GM13976 (cell line): ENCODE data around the gene PRKCH.

ENCODE experiments used
- DNase-seq: peaks from one replicate; pipeline ENCODE4 v3.0.0; 2012; ENCODE audit warnings: low spot score
- CTCF ChIP-seq: IDR thresholded peaks from 2 replicates; pipeline ENCODE4 v1.5.1; 2012; ENCODE audit warnings: borderline replicate concordance, mild to moderate bottlenecking; ENCODE audit not compliant: insufficient read depth; ENCODE audit errors: extremely low read depth, missing control alignments, control extremely low read depth
- in situ Hi-C: fragments of 300-500 bp; cut with MboI; formaldehyde crosslinking; loops from one replicate; pipeline ENCODE4 v1.12.0; 2022; ENCODE audit warnings: low sequenced_read_pairs, mixed read lengths, inconsistent platforms; ENCODE audit not compliant: unreplicated experiment

The PRKCH gene

GRCh38 chr14:61589691-61590581 lies 268.6 kb downstream of the PRKCH start:
- no peak for DNase-seq
- TF ChIP-seq CTCF = no peak
- in situ Hi-C loops = no loop called here

GRCh38 chr14:61591862-61592261 lies 270.5 kb downstream of the PRKCH start:
- no peak for DNase-seq
- in situ Hi-C loops = no loop called here
- TF ChIP-seq CTCF = no peak

GRCh38 chr14:61593330-61593729 lies 272.0 kb downstream of the PRKCH start:
- DNase-seq = no peak
- in situ Hi-C loops = no loop called here
- no peak for TF ChIP-seq CTCF

DNA sequence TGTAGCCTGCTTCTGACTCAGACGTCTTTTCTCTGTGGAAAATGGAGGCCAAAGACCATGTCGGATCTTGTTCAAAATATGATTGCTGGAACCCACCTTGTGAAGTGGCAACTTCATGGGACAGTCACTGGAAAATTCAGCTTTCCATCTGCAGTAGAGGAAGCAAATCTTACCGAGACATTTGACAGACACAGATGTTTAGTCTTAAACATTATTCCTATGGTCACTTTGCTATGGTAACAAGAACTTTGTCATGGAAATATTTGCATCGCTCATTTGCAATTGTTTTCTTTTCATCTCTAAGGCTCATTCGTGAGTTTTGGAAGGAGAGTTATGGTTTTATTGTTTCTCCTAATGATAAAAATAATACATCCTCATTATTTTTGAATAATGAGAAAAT lies 275.6 kb downstream of the PRKCH start:
- in situ Hi-C loops = no loop called here
- no peak for DNase-seq
- TF ChIP-seq CTCF = no peak

- in situ Hi-C loops = no loop called here
- no peak for TF ChIP-seq CTCF
- no peak for DNase-seq
These were observed 277.6 kb downstream of the PRKCH start for GRCh38 chr14:61598980-61599379.

GRCh38 chr14:61599942-61600341 lies 278.6 kb downstream of the PRKCH start:
- no peak for DNase-seq
- no peak for TF ChIP-seq CTCF
- in situ Hi-C loops = no loop called here
